ENCODE measurements around the gene UNC13B. TPM values are rescaled to one million over a fixed set of nuclear protein-coding genes. Genes with fewer than 3 reads are reported as not detected.

UNC13B gene
- total and polyA plus RNA-seq, 2 of the 13 experiments (the other 11 are each of a cell fraction or from before 2014, with no cell fraction given), result 14.0 to 18.3 TPM

- TF ChIP-seq SNAI1 (CRISPR knock-in tag; IDR thresholded peaks at IDR 0.05; ENCODE audit: borderline replicate concordance) (no peak), DBP (CRISPR knock-in tag; IDR thresholded peaks at IDR 0.05; ENCODE audit: not compliant biosample characterization) (no peak), ZNF556 (CRISPR knock-in tag; IDR thresholded peaks at IDR 0.05; ENCODE audit: borderline replicate concordance) (no peak), NR2F6 (IDR thresholded peaks at IDR 0.05) (peak; percentile 64), NR2F6 (CRISPR knock-in tag; IDR thresholded peaks at IDR 0.05) (peak; percentile 45; the same call in 1 of the 2 replicates), PATZ1 (CRISPR knock-in tag; IDR thresholded peaks at IDR 0.05) (no peak)
Observed at GRCh38 chr9:35172878-35173277, 11.1 kb downstream of the UNC13B start (continued).

GRCh38 chr9:35177520-35177919, 15.7 kb downstream of the UNC13B start:
- in situ Hi-C loops (cut with HindIII; ENCODE audit: extremely low pct_ligation_motif_present, low pct_unique_long_range_greater_than_20kb), result no loop called here
- no peak for ATAC-seq
- Histone ChIP-seq H3K4me1 (ENCODE audit: insufficient read depth, low read length) (peaks cover 33% of the 10 kb centered on the region), H3K4me3 (replicated peaks in 1 of 3; ENCODE audit: insufficient read depth in 1 of 3, low read depth in 2 of 3, low read length in 3 of 3) (no peak overlapping the region), H3K36me3 (replicated peaks in 1 of 2; ENCODE audit: control insufficient read depth in 1 of 2, insufficient read depth in 2 of 2, low read length in 2 of 2) (no peaks in the 10 kb centered on the region), H3K9ac (ENCODE audit: insufficient read depth, low read depth, low read length) (no peak overlapping the region), H3K27me3 (ENCODE audit: control insufficient read depth in 1 of 2, insufficient read depth in 2 of 2, low read length in 2 of 2) (no peaks in the 10 kb centered on the region), H3K79me2 (ENCODE audit: insufficient read depth, low read length) (no peaks in the 10 kb centered on the region), H3K9me3 (ENCODE audit: low read length) (no peaks in the 10 kb centered on the region), H3K27ac (ENCODE audit: extremely low read length, insufficient read depth, low read length) (no peak overlapping the region), H2AFZ (ENCODE audit: low read length) (no peak overlapping the region), H3K4me2 (ENCODE audit: low read depth, low read length) (no peak overlapping the region), H4K20me1 (ENCODE audit: insufficient read depth, low read length) (no peaks in the 10 kb centered on the region)
- BruUV-seq (replicated peaks), result no TSS peak
- intact Hi-C loops (cut with micrococcal nuclease; ENCODE audit: unreplicated experiment), result no loop called here
- ChIA-PET CTCF (ENCODE audit: low intra/inter-chr PET ratio, low total read pairs) (no interaction called here), POLR2A (no interaction called here)
- DNase-seq (ENCODE audit: low spot score), result no peak
- no peak for FAIRE-seq
- TF ChIP-seq ELF1 (CRISPR knock-in tag; IDR thresholded peaks at IDR 0.05) (no peak), ZNF547 (CRISPR knock-in tag; IDR thresholded peaks at IDR 0.05) (no peak), ZNF281 (CRISPR knock-in tag; IDR thresholded peaks at IDR 0.05; ENCODE audit: borderline replicate concordance) (no peak), SOX13 (IDR thresholded peaks at IDR 0.05) (no peak), SOX13 (CRISPR knock-in tag; conservative IDR thresholded peaks at IDR 0.05 in 1 of 2, IDR thresholded peaks at IDR 0.05 in 1 of 2) (no peak), ZMAT3 (CRISPR knock-in tag; conservative IDR thresholded peaks at IDR 0.05) (no peak), ZNF609 (CRISPR knock-in tag; IDR thresholded peaks at IDR 0.05; ENCODE audit: borderline replicate concordance) (no peak), AGO1 (IDR thresholded peaks at IDR 0.05; ENCODE audit: low read depth, low read length, poor library complexity, severe bottlenecking) (no peak)
